Thyroid gland (tissue), 4 donors: ENCODE measurements around the gene DAAM2. TPM values are rescaled to one million over a fixed set of nuclear protein-coding genes. Genes with fewer than 3 reads are reported as not detected.
A peak's percentile ranks its signal among the peaks of the same experiment; 100 is the strongest.

Experiments used
- DNase-seq, 2 donors: peaks; one replicate each; pipeline ENCODE4 v3.0.0-alpha.2; 2019
- H3K27ac ChIP-seq, 3 donors: fragments of 200-600 bp; sonication (generic); 1 replicate in 2 of 3; 2 replicates in 1 of 3; pipeline ENCODE4 v1.5.1; 2016 to 2019; ENCODE audit warnings: mild to moderate bottlenecking in 1 of 3, moderate library complexity in 1 of 3
- H3K27me3 ChIP-seq: fragments of 200-600 bp; sonication (generic); one replicate; pipeline ENCODE4 v1.5.1; 2019
- H3K36me3 ChIP-seq, 2 donors: fragments of 200-600 bp; sonication (generic); one replicate each; pipeline ENCODE4 v1.5.1; 2016 to 2019
- H3K4me1 ChIP-seq, 2 donors: fragments of 200-600 bp; sonication (generic); one replicate each; pipeline ENCODE4 v1.5.1; 2017 to 2019
- H3K4me3 ChIP-seq, 3 donors: fragments of 200-600 bp; sonication (generic); replicated peaks in 1 of 3; 1 replicate in 2 of 3; 2 replicates in 1 of 3; pipeline ENCODE4 v1.5.1; 2016; ENCODE audit warnings: mild to moderate bottlenecking in 1 of 3
- H3K9me3 ChIP-seq: fragments of 200-600 bp; sonication (generic); one replicate; pipeline ENCODE4 v1.5.1; 2017
- POLR2A ChIP-seq, 2 donors: fragments of 450-650 bp; IDR thresholded peaks; one replicate each; pipeline ENCODE4 v1.6.1; 2017; ENCODE audit warnings: antibody characterized with exemption in 2 of 2, mild to moderate bottlenecking in 2 of 2, moderate library complexity in 1 of 2
- WGBS, 2 donors: methylation state at CpG; one replicate each; pipeline ENCODE4 v1.1.5; 2017; 5-methylcytosine and 5-hydroxymethylcytosine counted together
- intact Hi-C: fragments of 100-400 bp; cut with DNase I; formaldehyde crosslinking; loops from one replicate; pipeline ENCODE4 v1.15.1; 2023
- total RNA-seq, 4 donors: library from RNA; depleted of rRNA; stranded (reverse); fragments of >200 nt; gene quantifications; one replicate each; pipeline ENCODE4 v1.2.3, GENCODE V29; 2016
- TF ChIP-seq, protein P1 (sequence below), 6 experiments: fragments of 200-600 bp in 3 of 6; fragments of 450-650 bp in 3 of 6; sonication (generic) in 3 of 6; IDR thresholded peaks; one replicate each; pipeline ENCODE4 v1.5.1; 2016 to 2019; ENCODE audit warnings: antibody characterized with exemption in 6 of 6, mild to moderate bottlenecking in 2 of 6, inconsistent platforms in 1 of 6, moderate library complexity in 1 of 6

The DAAM2 gene
- total RNA-seq, 4 donors from 2014 or later, result 17.8 to 37.0 (median 23.8) TPM

DNA sequence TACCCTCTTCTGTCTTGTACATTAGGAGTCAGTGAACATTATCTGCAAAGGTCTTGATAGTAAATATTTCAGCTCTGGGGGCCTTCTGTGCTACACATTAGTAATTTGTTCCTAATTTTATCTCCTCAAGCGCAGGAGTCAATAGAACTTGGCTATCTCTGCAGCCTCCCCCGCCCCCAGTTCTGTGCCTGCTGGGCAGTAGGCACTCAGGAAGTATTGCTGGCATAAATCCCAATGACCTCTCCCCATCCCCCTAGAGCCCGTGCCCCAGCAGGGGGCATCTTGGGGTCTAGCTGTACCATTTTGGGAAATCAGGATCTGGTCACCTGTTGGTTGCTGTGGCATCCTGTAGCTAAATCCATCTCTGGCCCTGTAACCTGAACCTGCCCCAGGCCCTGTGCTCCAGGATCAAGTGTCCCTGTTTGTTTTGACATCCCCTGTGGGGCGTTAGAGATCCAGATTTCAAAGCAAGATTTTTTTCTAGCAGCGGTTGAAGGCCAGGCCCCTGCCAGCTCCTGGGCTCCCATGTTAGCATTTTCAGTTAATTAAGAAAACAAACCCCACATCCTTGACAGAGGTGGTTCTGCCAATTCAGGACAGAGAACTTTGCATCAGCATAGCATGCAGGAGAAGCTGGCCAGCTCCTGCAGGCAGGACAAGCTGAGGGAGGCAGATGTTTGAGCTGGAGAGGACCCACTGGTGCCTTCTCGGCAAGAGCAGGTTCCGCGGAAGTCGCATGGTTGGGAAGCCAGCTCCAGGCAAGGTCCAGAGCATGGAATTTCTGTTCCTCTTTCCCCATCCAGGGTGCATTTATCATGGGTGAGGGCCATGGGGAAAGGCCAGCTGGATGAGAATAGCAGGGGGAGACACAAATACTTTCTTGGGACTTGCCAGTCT lies 32.1 kb downstream of the DAAM2 start:
- no peaks in the 10 kb centered on the region for H3K27me3 ChIP-seq
- intact Hi-C loops, result no loop called here
- DNase-seq, result peak; percentile 65 to 74
- WGBS, 2 donors, result 45 to 55% methylated on average over 7 to 9 of the region's 9 CpGs
- H3K27ac ChIP-seq, result peak overlapping the region; percentile 28 to 55 (median 35)
- H3K4me3 ChIP-seq, result no peak overlapping the region
- H3K4me1 ChIP-seq, result peaks cover 9 to 27% of the 10 kb centered on the region in 2 donors
- TF ChIP-seq, protein P1, sequence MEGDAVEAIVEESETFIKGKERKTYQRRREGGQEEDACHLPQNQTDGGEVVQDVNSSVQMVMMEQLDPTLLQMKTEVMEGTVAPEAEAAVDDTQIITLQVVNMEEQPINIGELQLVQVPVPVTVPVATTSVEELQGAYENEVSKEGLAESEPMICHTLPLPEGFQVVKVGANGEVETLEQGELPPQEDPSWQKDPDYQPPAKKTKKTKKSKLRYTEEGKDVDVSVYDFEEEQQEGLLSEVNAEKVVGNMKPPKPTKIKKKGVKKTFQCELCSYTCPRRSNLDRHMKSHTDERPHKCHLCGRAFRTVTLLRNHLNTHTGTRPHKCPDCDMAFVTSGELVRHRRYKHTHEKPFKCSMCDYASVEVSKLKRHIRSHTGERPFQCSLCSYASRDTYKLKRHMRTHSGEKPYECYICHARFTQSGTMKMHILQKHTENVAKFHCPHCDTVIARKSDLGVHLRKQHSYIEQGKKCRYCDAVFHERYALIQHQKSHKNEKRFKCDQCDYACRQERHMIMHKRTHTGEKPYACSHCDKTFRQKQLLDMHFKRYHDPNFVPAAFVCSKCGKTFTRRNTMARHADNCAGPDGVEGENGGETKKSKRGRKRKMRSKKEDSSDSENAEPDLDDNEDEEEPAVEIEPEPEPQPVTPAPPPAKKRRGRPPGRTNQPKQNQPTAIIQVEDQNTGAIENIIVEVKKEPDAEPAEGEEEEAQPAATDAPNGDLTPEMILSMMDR (IDR thresholded peaks at IDR 0.05), result peak in 1 of 6 experiments; percentile 7
- no peak for TF ChIP-seq POLR2A (IDR thresholded peaks at IDR 0.05)
- H3K36me3 ChIP-seq, result no peaks in the 10 kb centered on the region
- H3K9me3 ChIP-seq, result no peaks in the 10 kb centered on the region

DNA sequence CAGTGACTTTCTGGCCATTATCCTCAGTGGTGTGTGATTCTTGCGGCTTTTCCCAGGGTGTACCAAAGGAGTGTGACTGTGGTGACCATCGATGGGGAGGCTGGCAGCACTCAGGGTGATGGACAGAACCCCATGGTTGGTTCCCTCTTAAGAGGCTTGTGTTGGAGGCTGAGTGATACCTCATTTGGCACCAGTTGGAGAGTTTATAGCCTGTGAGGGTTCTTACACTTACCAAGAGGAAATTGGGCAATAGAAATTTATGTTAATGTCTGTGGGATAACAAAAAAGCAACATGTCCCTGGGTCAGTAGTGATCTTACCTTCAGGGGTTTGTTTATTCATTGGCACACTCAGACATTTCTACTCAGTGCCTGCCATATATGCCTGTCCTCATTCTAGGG lies 37.2 kb downstream of the DAAM2 start:
- TF ChIP-seq, protein P1 (IDR thresholded peaks at IDR 0.05), result no peak
- TF ChIP-seq POLR2A (IDR thresholded peaks at IDR 0.05), result no peak
- intact Hi-C loops, result no loop called here
- WGBS, 2 donors, result 75 to 90% methylated on average over 2 of the region's 2 CpGs
- Histone ChIP-seq H3K27ac (no peak overlapping the region), H3K4me1 (peaks cover 4 to 9% of the 10 kb centered on the region in 2 donors), H3K27me3 (no peaks in the 10 kb centered on the region), H3K36me3 (no peaks in the 10 kb centered on the region), H3K9me3 (no peaks in the 10 kb centered on the region), H3K4me3 (no peak overlapping the region)
- no peak for DNase-seq

DNA sequence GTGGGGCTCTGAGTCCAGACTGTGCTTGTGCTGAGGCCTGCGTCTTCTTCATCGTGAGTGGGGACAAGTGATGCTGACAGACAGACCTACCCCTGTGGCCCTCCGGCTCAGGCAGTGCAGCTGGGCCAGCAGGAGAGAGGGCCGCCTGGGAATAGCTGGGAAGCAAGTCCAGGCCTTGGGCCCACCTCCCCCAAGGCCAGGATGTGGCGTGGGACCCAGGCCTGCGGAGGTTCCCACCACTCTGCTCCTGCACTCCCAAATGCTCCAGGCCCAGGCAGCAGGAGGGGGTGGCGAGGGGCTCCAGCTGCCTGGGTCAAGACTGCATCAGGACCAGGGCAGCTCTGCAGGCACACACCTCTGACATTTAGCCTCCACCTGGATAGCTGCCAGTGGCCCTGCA lies 38.3 kb downstream of the DAAM2 start:
- H3K4me1 ChIP-seq, result peaks cover 0 to 1% of the 10 kb centered on the region in 2 donors
- H3K27ac ChIP-seq, result no peak overlapping the region
- no peak for DNase-seq
- WGBS, 2 donors, result 100% methylated on average over 2 of the region's 7 CpGs; no CpG with 5 or more reads in 1 of the 2 donors
- no peaks in the 10 kb centered on the region for H3K36me3 ChIP-seq
- H3K27me3 ChIP-seq, result no peaks in the 10 kb centered on the region
- intact Hi-C loops, result no loop called here
- TF ChIP-seq POLR2A (IDR thresholded peaks at IDR 0.05), result no peak
- no peak overlapping the region for H3K4me3 ChIP-seq
- no peaks in the 10 kb centered on the region for H3K9me3 ChIP-seq

DNA sequence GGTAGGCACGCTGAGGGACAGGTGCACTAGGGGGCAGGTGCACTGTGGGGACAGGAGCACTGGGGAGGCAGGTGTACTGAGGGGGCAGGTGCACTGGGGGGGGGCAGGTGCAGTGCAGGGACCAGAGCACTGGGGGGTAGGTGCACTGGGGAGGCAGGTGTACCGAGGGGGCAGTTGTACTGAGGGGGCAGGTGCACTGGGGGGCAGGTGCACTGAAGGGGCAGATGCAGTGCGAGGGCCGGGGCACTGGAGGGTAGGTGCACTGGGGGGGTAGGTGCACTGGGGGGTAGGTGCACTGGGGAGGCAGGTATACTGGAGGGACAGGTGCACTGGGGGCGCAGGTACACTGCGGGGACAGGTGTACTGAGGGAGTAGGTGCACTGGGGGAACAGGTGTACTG lies 39.5 kb downstream of the DAAM2 start:
- intact Hi-C loops, result no loop called here
- H3K4me1 ChIP-seq, result peaks cover 0 to 4% of the 10 kb centered on the region in 2 donors
- 89 to 100% methylated on average over 5 to 6 of the region's 6 CpGs for WGBS, 2 donors

DNA sequence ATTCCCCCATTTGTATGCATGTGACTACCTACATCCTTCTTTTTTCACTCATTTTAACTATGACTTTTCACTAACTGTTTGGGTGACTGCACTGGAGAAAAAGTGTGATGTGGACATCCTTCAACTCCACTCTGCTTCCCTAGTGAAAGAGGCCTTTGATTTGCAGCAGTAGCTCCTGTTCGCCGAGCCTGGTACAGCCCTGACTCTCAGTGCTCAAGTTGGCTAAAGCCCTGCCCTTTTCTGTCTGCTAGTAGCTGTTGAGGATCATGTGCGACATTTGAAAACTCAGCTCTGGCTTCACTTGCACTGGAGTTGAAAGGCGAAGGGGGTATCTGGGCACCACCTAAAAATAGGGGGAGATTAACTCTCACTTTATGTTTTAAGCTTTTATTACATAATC lies 42.1 kb downstream of the DAAM2 start:
- Histone ChIP-seq H3K9me3 (no peaks in the 10 kb centered on the region), H3K4me3 (no peak overlapping the region), H3K36me3 (no peaks in the 10 kb centered on the region), H3K27ac (no peak overlapping the region), H3K4me1 (peaks cover 0 to 4% of the 10 kb centered on the region in 2 donors), H3K27me3 (no peaks in the 10 kb centered on the region)
- 86 to 88% methylated on average over 4 of the region's 4 CpGs for WGBS, 2 donors
- no peak for DNase-seq
- TF ChIP-seq, protein P1 (IDR thresholded peaks at IDR 0.05), result no peak
- TF ChIP-seq POLR2A (IDR thresholded peaks at IDR 0.05), result no peak
- intact Hi-C loops, result no loop called here

More for the DNA sequence above, 39.5 kb downstream of the DAAM2 start:
- H3K4me3 ChIP-seq, result no peak overlapping the region
- no peaks in the 10 kb centered on the region for H3K36me3 ChIP-seq
- H3K27me3 ChIP-seq, result no peaks in the 10 kb centered on the region
- no peaks in the 10 kb centered on the region for H3K9me3 ChIP-seq
- no peak for DNase-seq
- H3K27ac ChIP-seq, result no peak overlapping the region
- TF ChIP-seq POLR2A (IDR thresholded peaks at IDR 0.05), result no peak
- TF ChIP-seq, protein P1 (IDR thresholded peaks at IDR 0.05), result no peak
